OCI-M2 (cell line): Measurements from ENCODE around the gene PARP9.
"Not testable (repeated sequence)": the region's sequence is repeated elsewhere in the genome, so short reads cannot be mapped to it uniquely, and the experiment has no call there.

Source experiments
- DNase-seq: peaks from one replicate; lab custom pipeline; 2025; ENCODE audit not compliant: unreplicated experiment; lab: John Stamatoyannopoulos, UW

Gene PARP9

DNA sequence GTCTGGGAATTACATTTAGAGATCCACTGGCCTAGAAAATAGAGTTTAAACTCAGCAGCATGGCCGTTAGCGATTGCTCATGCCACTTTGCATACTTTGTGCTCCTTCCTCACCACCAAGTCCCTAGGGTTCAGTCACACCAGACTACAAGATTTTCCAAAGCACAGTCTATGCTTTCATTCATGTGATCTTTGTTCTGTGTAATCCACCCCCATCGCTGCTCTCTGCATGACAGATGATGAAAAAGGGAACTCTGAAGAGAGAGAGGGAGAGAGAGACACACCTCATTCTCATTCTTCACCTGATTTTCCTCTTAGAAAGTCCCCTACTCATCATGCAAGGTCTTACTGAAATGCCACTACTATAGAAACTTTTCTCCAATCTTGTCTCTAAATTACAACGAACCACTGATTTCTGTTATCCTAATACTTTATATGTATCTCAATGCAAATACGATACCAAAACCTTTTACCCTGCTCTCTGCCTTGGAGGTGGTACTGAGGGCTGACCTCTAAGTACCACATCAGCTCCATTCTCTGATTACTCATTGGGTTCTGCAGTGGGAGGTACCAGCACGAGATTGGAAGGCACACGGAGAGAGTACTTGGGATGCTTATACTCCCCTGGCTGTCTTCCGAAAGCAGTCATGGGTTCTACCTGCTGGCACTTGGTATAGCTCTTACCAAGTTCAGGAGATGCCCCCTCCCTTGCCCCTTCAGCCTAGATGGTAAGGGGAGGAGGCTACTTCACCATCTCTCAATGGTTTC is 12.3 kb upstream of the PARP9 start:
- no peak for DNase-seq

DNA sequence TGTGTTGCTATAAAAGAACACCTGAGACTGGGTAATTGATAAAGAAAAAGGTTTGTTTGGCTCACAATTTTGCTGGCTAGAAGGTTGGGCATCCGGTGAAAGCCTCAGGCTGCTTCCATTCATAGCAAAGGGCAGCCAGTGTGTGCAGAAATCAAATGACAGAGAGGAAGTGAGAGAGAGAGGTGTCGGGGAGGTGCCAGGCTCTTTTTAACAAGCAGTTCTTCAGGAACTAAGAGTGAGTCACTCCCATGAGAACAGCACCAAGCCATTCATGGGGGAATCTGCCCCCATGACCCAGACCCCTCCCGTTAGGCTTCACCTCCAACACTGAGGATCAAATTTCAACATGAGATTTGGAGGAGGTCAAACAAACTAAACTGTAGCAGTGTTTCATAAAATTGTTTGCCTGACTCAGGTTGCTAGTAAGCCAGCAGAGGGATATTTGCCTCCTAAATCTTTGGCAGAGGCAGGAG is 8.9 kb upstream of the PARP9 start:
- no peak for DNase-seq

- DNase-seq, result no peak
These were observed 4.7 kb upstream of the PARP9 start for GRCh38 chr3:122568755-122569154.

DNA sequence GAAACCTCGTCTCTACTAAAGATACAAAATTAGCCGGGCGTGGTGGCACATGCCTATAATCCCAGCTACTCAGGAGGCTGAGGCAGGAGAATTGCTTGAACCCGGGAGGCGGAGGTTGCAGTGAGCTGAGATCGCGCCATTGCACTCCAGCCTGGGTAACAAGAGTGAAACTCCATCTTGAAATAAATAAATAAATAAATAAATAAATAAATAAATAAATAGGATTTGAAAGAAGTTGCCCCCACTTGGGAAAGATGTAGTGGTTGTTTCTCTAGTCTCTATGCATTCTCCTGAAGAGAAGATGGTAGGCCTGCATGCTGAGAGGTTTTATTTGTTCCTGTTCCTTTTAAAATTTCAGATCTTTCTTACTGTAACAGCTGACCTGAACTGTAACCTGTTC is 4.0 kb upstream of the PARP9 start:
- not testable (repeated sequence) for DNase-seq

- DNase-seq, result no peak
These were observed 429 bp downstream of the PARP9 start for GRCh38 chr3:122563717-122564025.

- no peak for DNase-seq
These were observed 980 bp downstream of the PARP9 start for GRCh38 chr3:122562923-122563716.

GRCh38 chr3:122560680-122561079 is 3.4 kb downstream of the PARP9 start:
- DNase-seq, result no peak

- DNase-seq, result no peak
These were observed 4.2 kb downstream of the PARP9 start for GRCh38 chr3:122559906-122560305.

DNA sequence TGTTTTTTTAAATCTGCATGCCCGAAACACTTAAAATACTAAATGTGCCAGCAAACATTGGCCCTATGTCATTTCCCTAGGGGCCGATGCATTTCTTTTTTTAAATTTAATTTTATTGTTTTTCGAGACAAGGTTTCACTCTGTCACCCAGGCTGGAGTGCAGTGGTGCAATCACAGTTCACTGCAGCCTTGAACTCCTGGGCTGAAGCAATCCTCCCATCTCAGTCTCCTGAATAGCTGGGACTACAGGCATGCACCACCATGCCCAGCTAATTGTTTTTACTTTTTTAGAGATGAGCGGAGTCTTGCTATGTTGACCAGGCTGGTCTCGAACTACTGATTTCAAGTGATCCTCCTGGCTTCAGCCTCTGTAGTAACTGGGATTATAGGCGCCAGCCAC is 5.5 kb downstream of the PARP9 start:
- no peak for DNase-seq

DNA sequence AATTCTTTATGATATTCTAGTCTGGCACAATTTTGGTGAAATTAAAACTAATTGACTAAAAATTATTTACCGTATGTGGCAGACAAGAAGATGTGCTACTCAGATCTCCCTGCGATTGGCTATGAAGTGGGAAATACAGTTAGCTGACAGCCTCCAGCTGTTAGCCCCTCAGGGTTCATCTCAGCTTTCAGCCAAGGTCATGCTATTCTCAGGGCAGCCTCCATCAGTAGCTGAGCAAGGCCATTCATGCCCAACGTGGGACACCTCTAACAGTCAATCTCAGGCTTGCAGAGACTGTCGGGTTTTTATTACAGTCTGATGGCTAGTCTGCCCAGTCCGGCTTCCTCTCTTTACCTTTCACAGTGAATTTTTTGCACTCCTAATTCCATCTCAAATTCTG is 6.7 kb downstream of the PARP9 start:
- no peak for DNase-seq

DNA sequence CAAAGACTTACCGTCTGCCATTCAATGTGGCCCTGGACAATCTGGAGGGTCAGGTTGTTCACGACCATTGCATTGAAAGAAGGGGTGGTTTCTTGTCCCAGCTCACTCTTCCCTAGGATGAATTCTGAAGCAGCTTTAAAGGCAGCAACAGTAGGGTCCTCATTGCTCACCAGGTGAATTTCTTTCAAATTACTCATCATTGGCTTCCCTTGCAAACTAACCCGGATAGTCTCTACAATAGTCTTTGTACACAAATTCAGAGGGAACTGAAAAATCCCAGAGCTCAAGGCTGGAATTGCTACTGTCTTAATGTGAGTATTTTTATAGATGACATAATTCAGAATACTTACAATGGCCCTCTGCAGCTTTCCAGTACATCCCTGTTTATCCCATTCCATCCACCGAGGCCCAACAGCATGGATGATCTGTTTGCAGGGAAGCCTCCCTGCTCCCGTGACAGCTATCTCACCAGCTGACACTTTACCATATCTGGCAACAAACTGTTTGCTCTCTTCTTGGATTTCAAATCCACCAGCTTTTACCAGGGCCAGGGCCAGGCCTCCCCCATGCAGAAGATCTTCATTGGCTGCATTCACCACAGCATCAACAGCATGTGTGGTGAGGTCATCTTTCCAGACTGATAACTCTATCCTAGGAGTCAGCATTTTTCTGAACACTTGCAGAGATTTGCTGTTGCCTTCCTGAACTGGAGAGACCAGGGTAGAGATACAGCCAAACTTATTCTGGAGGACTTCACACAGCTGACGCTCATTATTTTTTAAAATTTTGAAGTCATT is 8.6 kb downstream of the PARP9 start:
- no peak for DNase-seq

DNA sequence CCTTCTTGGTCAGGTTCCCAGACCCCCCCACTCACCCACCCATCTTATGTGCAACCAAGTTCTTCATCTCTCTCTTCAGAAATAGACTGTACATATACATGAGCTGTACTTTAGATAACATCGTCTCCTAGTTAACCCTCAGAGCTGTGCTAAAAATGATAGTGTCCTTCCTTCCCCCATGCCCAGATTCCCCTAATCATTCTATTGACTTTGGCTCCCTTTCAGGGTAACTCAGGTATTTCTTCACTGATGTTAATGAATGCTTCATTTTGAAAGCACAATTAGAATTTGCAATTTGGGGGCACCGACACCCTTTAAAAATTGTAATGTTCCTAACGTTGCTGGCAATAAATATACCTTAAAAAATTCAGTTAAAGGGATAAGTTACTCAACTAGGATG is 10.9 kb downstream of the PARP9 start:
- DNase-seq, result no peak

- DNase-seq, result no peak
These were observed 15.5 kb downstream of the PARP9 start for GRCh38 chr3:122548619-122549018.

GRCh38 chr3:122548076-122548475 is 16.0 kb downstream of the PARP9 start:
- no peak for DNase-seq

- DNase-seq, result no peak
These were observed 17.9 kb downstream of the PARP9 start for GRCh38 chr3:122546151-122546550.

GRCh38 chr3:122538956-122539490 is 25.1 kb downstream of the PARP9 start:
- DNase-seq, result no peak

- no peak for DNase-seq
These were observed 27.5 kb downstream of the PARP9 start for GRCh38 chr3:122536632-122537001.

DNA sequence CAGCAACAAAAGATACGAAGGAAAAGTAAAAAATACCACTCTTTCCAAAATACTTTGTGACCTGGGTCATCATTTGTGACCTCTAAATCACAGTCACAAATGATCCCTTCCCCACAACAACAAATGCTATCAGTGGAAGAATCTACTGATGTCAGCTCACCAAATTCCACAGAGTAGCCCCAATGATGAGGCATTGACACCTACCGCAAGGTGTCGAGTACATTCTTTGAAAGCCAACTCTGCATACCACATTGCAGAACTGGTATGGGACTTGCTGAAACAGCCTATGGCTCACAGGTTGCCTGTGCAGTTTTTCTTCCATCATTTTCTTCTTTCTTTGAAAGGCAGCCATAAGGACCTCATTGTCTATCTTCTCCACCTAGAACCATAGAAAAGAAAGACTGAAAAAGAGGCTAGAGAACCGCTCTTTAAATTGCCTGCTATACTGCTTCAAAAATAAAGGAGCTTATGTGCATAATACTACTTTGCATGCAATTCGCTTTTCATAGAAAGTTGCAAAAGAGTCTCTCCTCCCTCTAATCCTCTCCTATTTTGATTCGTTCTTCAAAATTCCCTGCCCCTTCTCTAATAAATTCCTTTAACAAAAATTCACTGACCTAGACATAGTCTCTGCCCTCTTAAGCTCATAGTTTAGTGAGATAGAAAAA is 28.0 kb downstream of the PARP9 start:
- no peak for DNase-seq

- no peak for DNase-seq
These were observed 30.2 kb downstream of the PARP9 start for GRCh38 chr3:122533931-122534334.

DNA sequence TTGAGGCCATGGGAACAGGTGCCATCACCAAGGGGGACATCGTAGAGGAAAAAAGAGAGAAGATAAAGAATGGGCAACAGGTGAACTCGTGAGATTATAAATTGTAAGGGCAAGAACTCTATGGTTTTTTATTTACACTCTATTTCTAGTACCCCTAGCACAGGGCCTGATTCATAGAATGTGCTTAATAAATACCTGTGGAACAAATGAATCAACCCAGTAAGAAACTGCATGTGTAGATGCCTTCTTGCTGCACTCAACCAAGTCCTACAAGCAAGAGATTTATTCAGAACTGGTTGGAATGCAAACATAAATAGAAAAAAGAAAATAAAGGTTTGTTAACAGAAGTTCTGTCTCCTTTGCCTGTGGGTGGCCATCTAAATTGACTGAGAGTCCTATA is 30.6 kb downstream of the PARP9 start:
- DNase-seq, result no peak

- DNase-seq, result no peak
These were observed 33.9 kb downstream of the PARP9 start for GRCh38 chr3:122530164-122530563.
